ENCODE measurements around the gene GJD3. TPM values are rescaled to one million over a fixed set of nuclear protein-coding genes. Genes with fewer than 3 reads are reported as not detected.
"Not testable (repeated sequence)": the region's sequence is repeated elsewhere in the genome, so short reads cannot be mapped to it uniquely, and the experiment has no call there.

The GJD3 gene, protein sequence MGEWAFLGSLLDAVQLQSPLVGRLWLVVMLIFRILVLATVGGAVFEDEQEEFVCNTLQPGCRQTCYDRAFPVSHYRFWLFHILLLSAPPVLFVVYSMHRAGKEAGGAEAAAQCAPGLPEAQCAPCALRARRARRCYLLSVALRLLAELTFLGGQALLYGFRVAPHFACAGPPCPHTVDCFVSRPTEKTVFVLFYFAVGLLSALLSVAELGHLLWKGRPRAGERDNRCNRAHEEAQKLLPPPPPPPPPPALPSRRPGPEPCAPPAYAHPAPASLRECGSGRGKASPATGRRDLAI
- total RNA-seq (ENCODE audit: low replicate concordance): 0.36 and 0.43 TPM in 2 replicates
- long read RNA-seq: 0 reads

GRCh38 chr17:40364121-40364861, at the start of gene GJD3:
Gene GJD3 (minus strand): TSS chr17:40364737. CDS start chr17:40363815, 922 bp downstream.
- TF ChIP-seq, protein P1, sequence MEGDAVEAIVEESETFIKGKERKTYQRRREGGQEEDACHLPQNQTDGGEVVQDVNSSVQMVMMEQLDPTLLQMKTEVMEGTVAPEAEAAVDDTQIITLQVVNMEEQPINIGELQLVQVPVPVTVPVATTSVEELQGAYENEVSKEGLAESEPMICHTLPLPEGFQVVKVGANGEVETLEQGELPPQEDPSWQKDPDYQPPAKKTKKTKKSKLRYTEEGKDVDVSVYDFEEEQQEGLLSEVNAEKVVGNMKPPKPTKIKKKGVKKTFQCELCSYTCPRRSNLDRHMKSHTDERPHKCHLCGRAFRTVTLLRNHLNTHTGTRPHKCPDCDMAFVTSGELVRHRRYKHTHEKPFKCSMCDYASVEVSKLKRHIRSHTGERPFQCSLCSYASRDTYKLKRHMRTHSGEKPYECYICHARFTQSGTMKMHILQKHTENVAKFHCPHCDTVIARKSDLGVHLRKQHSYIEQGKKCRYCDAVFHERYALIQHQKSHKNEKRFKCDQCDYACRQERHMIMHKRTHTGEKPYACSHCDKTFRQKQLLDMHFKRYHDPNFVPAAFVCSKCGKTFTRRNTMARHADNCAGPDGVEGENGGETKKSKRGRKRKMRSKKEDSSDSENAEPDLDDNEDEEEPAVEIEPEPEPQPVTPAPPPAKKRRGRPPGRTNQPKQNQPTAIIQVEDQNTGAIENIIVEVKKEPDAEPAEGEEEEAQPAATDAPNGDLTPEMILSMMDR (conservative IDR thresholded peaks at IDR 0.05): no peak
- no peak within 1 kb of the TSS for H3K27ac Mint-ChIP-seq
- H3K4me3 Mint-ChIP-seq: peak within 1 kb of the TSS; percentile 83
- H3K9me3 Mint-ChIP-seq: no peaks in the 10 kb centered on the region
- peaks cover 8% of the 10 kb centered on the region for H3K4me1 Mint-ChIP-seq (ENCODE audit: unreplicated experiment)
- DNase-seq (ENCODE audit: extremely low spot score, unreplicated experiment): no peak
- H3K27me3 Mint-ChIP-seq: peaks cover 22% of the 10 kb centered on the region
- no peaks in the 10 kb centered on the region for H3K36me3 Mint-ChIP-seq

DNA sequence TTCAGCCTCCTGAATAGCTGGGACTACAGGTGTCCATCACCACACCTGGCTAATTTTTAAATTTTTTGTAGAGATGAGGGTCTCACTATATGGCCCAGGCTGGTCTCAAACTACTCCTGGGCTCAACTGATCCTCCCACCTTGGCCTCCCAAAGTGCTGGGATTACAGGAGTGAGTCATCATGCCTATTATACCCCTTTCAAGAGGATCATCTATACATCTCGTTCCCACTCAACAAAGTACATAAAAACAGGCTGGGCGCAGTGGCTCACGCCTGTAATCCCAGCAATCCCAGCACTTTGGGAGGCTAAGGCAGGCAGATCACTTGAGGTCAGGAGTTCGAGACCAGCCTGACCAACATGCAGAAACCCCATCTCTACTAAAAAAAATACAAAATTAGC, 49.8 kb upstream of the GJD3 start:
- not testable (repeated sequence) for H3K9me3 Mint-ChIP-seq; H3K27me3 Mint-ChIP-seq; H3K4me3 Mint-ChIP-seq; H3K27ac Mint-ChIP-seq; DNase-seq (ENCODE audit: extremely low spot score, unreplicated experiment)
- peaks cover 21% of the 10 kb centered on the region for H3K4me1 Mint-ChIP-seq (ENCODE audit: unreplicated experiment)
- H3K36me3 Mint-ChIP-seq: peaks cover 11% of the 10 kb centered on the region

DNA sequence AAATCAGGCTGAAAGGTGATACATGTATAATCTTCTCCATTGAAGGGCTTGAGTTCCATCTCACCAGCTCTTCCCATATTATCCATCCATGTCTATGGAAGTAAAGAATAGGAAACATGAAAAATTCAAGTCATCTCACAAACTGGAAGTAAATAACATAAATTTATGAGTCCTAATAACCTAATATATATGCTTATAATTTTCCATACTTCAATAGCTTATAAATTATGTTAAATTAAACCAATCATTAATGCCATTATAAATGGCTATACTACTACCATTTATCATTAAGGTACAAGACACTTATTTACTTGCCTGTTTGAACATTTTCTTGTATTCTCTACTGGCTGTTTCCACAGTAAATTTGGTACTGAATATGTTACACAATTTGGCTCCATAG, 48.3 kb upstream of the GJD3 start:
- Mint-ChIP-seq H3K27me3 (no peaks in the 10 kb centered on the region), H3K36me3 (peaks cover 11% of the 10 kb centered on the region), H3K4me3 (no peak overlapping the region), H3K27ac (no peak overlapping the region), H3K4me1 (ENCODE audit: unreplicated experiment) (peaks cover 16% of the 10 kb centered on the region), H3K9me3 (no peaks in the 10 kb centered on the region)
- no peak for DNase-seq (ENCODE audit: extremely low spot score, unreplicated experiment)
- TF ChIP-seq, protein P1 (conservative IDR thresholded peaks at IDR 0.05): no peak

DNA sequence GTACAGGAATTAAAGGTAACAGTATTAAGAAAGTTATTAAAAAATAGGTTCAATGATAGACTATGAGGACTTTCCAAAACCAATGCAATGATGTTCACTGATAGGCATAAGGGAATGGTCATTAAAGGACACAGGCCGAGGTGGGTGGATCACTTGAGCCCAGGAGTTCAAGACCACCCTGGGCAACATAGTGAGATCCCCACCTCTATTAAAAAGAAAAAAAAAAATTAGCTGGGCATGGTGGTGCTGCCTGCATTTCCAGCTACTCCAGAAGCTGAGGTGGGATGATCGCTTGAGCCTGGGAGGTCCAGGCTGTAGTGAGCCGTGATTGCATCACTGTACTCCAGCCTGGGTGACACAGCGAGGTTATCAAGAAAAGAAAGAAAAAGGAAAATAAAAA, 47.3 kb upstream of the GJD3 start:
- TF ChIP-seq, protein P1 (conservative IDR thresholded peaks at IDR 0.05): no peak
- Mint-ChIP-seq H3K4me1 (ENCODE audit: unreplicated experiment) (peaks cover 13% of the 10 kb centered on the region), H3K27ac (no peak overlapping the region), H3K9me3 (no peaks in the 10 kb centered on the region), H3K4me3 (no peak overlapping the region), H3K36me3 (peaks cover 11% of the 10 kb centered on the region), H3K27me3 (no peaks in the 10 kb centered on the region)
- DNase-seq (ENCODE audit: extremely low spot score, unreplicated experiment): no peak

- peaks cover 7% of the 10 kb centered on the region for H3K36me3 Mint-ChIP-seq
- no peak overlapping the region for H3K27ac Mint-ChIP-seq
Measured at GRCh38 chr17:40410082-40410481, 45.5 kb upstream of the GJD3 start.

DNA sequence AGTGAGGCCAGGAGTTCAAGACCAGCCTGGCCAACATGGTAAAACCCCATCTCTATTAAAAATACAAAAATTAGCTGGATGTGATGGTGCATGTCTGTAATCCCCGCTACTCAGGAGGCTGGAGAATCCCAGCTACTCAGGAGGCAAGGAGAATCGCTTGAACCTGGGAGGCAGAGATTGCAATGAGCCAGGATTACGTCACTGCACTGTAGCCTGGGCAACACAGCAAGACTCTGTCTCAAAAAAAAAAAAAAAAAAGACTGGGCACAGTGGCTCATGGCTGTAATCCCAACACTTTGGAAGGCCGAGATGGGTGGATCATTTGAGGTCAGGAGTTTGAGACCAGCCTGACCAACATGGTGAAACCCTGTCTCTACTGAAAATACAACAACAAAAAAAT, 45.0 kb upstream of the GJD3 start:
- not testable (repeated sequence) for H3K9me3 Mint-ChIP-seq; H3K27me3 Mint-ChIP-seq; H3K27ac Mint-ChIP-seq; DNase-seq (ENCODE audit: extremely low spot score, unreplicated experiment); H3K4me1 Mint-ChIP-seq (ENCODE audit: unreplicated experiment); H3K36me3 Mint-ChIP-seq; H3K4me3 Mint-ChIP-seq

More at GRCh38 chr17:40410082-40410481, 45.5 kb upstream of the GJD3 start:
- TF ChIP-seq, protein P1 (conservative IDR thresholded peaks at IDR 0.05): no peak
- H3K9me3 Mint-ChIP-seq: no peaks in the 10 kb centered on the region
- H3K4me1 Mint-ChIP-seq (ENCODE audit: unreplicated experiment): peaks cover under 1% of the 10 kb centered on the region
- no peak overlapping the region for H3K4me3 Mint-ChIP-seq
- H3K27me3 Mint-ChIP-seq: no peaks in the 10 kb centered on the region
- no peak for DNase-seq (ENCODE audit: extremely low spot score, unreplicated experiment)
